Measurements from ENCODE around the gene CTSZ. TPM values are rescaled to one million over a fixed set of nuclear protein-coding genes. Genes with fewer than 3 reads are reported as not detected.

The CTSZ gene
- total and polyA plus RNA-seq, 10 of the 15 experiments (the other 5 are each of a cell fraction or from before 2014, with no cell fraction given): 6.0 to 301 (median 154) TPM

DNA sequence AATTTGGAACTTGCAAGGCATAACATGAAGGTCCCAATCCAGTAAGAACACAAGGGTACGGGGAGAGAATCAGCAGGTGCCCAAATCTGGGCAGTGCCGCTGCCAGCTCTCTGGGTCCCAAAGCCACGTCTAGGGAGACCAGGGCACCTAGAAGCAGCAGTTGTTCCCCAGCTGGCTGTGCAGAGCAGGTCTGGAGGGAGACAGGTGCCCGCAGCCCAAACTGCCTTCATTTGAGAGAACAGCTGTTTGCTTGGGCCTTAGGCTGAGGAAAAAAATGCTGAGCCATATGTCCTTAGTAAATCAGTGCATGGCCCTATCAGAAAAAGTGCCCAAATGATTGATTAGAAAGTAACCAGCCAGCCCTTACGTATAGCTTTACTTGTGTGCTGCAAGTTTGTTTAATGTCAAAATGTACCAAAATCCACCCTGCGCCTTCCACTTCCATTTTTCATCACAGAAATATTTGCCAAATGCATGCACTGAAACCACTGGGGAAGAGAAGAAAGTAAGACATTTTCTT, 44.7 kb upstream of the CTSZ start:
- H2AFZ ChIP-seq (ENCODE audit: control insufficient read depth, low read depth, low read length): no peak overlapping the region
- 55% methylated on average over 6 of the region's 6 CpGs for whole genome bisulfite sequencing (ENCODE audit: insufficient coverage, insufficient replicate concordance, low lambda C conversion rate, missing lambda C conversion rate)
- H3K79me2 ChIP-seq (ENCODE audit: control insufficient read depth, insufficient read depth, low read length): no peaks in the 10 kb centered on the region
- H3K4me2 ChIP-seq (ENCODE audit: control insufficient read depth, insufficient read depth): no peak overlapping the region
- peaks cover 0 to 8% of the 10 kb centered on the region in 2 experiments; a peak in 2 of 4 replicates for H3K27me3 ChIP-seq (replicated peaks in 1 of 2; ENCODE audit: control insufficient read depth in 2 of 2, insufficient read depth in 2 of 2, low read length in 1 of 2)
- no peaks in the 10 kb centered on the region for H3K36me3 ChIP-seq (ENCODE audit: control insufficient read depth in 2 of 2, insufficient read depth in 2 of 2, low read length in 1 of 2)
- H3K4me1 ChIP-seq (ENCODE audit: control insufficient read depth, insufficient read depth, low read length): no peaks in the 10 kb centered on the region
- no peak for TF ChIP-seq RAD51 (IDR thresholded peaks at IDR 0.05)
- TF ChIP-seq, protein P1, sequence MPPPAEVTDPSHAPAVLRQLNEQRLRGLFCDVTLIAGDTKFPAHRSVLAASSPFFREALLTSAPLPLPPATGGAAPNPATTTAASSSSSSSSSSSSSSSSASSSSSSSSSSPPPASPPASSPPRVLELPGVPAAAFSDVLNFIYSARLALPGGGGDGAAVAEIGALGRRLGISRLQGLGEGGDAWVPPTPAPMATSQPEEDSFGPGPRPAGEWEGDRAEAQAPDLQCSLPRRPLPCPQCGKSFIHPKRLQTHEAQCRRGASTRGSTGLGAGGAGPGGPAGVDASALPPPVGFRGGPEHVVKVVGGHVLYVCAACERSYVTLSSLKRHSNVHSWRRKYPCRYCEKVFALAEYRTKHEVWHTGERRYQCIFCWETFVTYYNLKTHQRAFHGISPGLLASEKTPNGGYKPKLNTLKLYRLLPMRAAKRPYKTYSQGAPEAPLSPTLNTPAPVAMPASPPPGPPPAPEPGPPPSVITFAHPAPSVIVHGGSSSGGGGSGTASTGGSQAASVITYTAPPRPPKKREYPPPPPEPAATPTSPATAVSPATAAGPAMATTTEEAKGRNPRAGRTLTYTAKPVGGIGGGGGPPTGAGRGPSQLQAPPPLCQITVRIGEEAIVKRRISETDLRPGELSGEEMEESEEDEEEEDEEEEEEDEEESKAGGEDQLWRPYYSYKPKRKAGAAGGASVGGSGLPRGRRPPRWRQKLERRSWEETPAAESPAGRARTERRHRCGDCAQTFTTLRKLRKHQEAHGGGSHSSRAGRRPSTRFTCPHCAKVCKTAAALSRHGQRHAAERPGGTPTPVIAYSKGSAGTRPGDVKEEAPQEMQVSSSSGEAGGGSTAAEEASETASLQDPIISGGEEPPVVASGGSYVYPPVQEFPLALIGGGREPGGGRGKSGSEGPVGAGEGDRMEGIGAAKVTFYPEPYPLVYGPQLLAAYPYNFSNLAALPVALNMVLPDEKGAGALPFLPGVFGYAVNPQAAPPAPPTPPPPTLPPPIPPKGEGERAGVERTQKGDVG (CRISPR knock-in tag; IDR thresholded peaks at IDR 0.05): no peak
- TF ChIP-seq SUPT20H (IDR thresholded peaks at IDR 0.05; ENCODE audit: borderline replicate concordance, control insufficient read depth, low read depth, low read length): no peak
- TF ChIP-seq, protein P2, sequence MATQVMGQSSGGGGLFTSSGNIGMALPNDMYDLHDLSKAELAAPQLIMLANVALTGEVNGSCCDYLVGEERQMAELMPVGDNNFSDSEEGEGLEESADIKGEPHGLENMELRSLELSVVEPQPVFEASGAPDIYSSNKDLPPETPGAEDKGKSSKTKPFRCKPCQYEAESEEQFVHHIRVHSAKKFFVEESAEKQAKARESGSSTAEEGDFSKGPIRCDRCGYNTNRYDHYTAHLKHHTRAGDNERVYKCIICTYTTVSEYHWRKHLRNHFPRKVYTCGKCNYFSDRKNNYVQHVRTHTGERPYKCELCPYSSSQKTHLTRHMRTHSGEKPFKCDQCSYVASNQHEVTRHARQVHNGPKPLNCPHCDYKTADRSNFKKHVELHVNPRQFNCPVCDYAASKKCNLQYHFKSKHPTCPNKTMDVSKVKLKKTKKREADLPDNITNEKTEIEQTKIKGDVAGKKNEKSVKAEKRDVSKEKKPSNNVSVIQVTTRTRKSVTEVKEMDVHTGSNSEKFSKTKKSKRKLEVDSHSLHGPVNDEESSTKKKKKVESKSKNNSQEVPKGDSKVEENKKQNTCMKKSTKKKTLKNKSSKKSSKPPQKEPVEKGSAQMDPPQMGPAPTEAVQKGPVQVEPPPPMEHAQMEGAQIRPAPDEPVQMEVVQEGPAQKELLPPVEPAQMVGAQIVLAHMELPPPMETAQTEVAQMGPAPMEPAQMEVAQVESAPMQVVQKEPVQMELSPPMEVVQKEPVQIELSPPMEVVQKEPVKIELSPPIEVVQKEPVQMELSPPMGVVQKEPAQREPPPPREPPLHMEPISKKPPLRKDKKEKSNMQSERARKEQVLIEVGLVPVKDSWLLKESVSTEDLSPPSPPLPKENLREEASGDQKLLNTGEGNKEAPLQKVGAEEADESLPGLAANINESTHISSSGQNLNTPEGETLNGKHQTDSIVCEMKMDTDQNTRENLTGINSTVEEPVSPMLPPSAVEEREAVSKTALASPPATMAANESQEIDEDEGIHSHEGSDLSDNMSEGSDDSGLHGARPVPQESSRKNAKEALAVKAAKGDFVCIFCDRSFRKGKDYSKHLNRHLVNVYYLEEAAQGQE (IDR thresholded peaks at IDR 0.05; ENCODE audit: low read depth, low read length): no peak
- TF ChIP-seq NRF1 (conservative IDR thresholded peaks at IDR 0.05; ENCODE audit: low read depth, low read length): no peak
- TF ChIP-seq BCL11A (IDR thresholded peaks at IDR 0.05; ENCODE audit: low read depth, low read length): no peak
- TF ChIP-seq SMC3 (IDR thresholded peaks at IDR 0.05; ENCODE audit: borderline replicate concordance, low read length): no peak
- H3K4me3 ChIP-seq: no peak overlapping the region
- BruUV-seq (replicated peaks): no TSS peak
- in situ Hi-C loops (cut with MboI): no loop called here
- FAIRE-seq (no peak), DNase-seq (ENCODE audit: low read depth, low spot score) (no peak), ATAC-seq (no peak)
- no peaks in the 10 kb centered on the region for H4K20me1 ChIP-seq (ENCODE audit: control insufficient read depth, insufficient read depth)
- intact Hi-C loops (cut with micrococcal nuclease; ENCODE audit: unreplicated experiment): no loop called here
- H3K27ac ChIP-seq (ENCODE audit: control insufficient read depth, insufficient read depth): no peak overlapping the region
- RAD21 ChIA-PET (ENCODE audit: unreplicated experiment): no interaction called here
- CTCF ChIA-PET: interaction anchor here (0.6 to 1.0 kb wide), 2 partner anchors 21 to 157 kb away, joined by 3 read pairs; no protein-coding TSS in a partner anchor
- H3K9ac ChIP-seq (ENCODE audit: control insufficient read depth, insufficient read depth, low read length): no peak overlapping the region
- POLR2A ChIA-PET: interaction anchor here (1.7 kb wide), 1 partner anchor 9 kb away, joined by 4 read pairs; the partner anchor contains the start of gene PRELID3B
- SMC1A ChIA-PET (ENCODE audit: uncharacterized antibody, unreplicated experiment): no interaction called here
- no peaks in the 10 kb centered on the region for H3K9me3 ChIP-seq (replicated peaks; ENCODE audit: control insufficient read depth, insufficient read depth, low read length)

Measured in GM12878 (cell line).